Measurements from ENCODE around the gene AHCYL2. TPM values are rescaled to one million over a fixed set of nuclear protein-coding genes. Genes with fewer than 3 reads are reported as not detected.

AHCYL2 gene
- total and polyA plus RNA-seq, 4 donors: 2.0 to 10.0 (median 3.6) TPM

DNA sequence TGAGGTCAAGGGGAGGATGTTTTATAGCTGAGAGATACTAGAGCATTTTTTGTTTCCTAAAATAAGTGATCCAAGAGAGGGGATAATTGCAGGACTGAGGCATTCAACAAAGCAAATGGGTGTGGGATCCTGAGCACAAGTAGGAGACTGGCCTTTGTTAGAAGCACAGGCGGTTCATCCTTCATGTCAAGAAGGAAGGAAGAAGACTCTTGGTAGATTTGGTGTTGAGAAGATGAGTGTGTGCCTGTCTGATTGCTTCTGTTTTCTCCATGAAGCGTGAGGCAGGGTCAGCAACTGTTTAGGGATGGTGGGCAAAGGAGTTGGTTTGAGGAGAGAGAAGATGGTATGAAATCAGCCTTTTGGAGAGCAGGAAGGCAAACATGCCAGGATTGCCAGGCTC is 237.0 kb downstream of the AHCYL2 start:
- H3K27ac ChIP-seq (ENCODE audit: low read depth in 1 of 2, low read length in 2 of 2): no peak overlapping the region
- no peaks in the 10 kb centered on the region for H3K36me3 ChIP-seq (ENCODE audit: control insufficient read depth in 4 of 4, insufficient read depth in 3 of 4, low read depth in 1 of 4, low read length in 3 of 4)
- H3K9ac ChIP-seq (ENCODE audit: low read depth in 1 of 2, low read length in 2 of 2): no peak overlapping the region
- no peaks in the 10 kb centered on the region for H3K9me3 ChIP-seq (ENCODE audit: control insufficient read depth in 4 of 4, low read length in 3 of 4)
- 97% methylated on average over 2 of the region's 2 CpGs for WGBS
- no peaks in the 10 kb centered on the region for H3K4me1 ChIP-seq (ENCODE audit: control insufficient read depth in 4 of 4, insufficient read depth in 4 of 4, low read length in 3 of 4)
- no peak for DNase-seq (ENCODE audit: low spot score)
- H3K4me3 ChIP-seq (ENCODE audit: low read depth in 1 of 3, low read length in 3 of 3): no peak overlapping the region
- H3K27me3 ChIP-seq (ENCODE audit: control insufficient read depth in 4 of 4, insufficient read depth in 4 of 4, low read length in 3 of 4): no peaks in the 10 kb centered on the region
- no peak for TF ChIP-seq JUND (IDR thresholded peaks at IDR 0.05)
- TF ChIP-seq HNF4G (IDR thresholded peaks at IDR 0.05): no peak
- TF ChIP-seq, protein P1, sequence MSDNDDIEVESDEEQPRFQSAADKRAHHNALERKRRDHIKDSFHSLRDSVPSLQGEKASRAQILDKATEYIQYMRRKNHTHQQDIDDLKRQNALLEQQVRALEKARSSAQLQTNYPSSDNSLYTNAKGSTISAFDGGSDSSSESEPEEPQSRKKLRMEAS (IDR thresholded peaks at IDR 0.05): no peak
- TF ChIP-seq YY1 (IDR thresholded peaks at IDR 0.05): no peak
- no peak for TF ChIP-seq FOXA1 (IDR thresholded peaks at IDR 0.05)
- TF ChIP-seq, protein P2, sequence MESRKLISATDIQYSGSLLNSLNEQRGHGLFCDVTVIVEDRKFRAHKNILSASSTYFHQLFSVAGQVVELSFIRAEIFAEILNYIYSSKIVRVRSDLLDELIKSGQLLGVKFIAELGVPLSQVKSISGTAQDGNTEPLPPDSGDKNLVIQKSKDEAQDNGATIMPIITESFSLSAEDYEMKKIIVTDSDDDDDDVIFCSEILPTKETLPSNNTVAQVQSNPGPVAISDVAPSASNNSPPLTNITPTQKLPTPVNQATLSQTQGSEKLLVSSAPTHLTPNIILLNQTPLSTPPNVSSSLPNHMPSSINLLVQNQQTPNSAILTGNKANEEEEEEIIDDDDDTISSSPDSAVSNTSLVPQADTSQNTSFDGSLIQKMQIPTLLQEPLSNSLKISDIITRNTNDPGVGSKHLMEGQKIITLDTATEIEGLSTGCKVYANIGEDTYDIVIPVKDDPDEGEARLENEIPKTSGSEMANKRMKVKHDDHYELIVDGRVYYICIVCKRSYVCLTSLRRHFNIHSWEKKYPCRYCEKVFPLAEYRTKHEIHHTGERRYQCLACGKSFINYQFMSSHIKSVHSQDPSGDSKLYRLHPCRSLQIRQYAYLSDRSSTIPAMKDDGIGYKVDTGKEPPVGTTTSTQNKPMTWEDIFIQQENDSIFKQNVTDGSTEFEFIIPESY (IDR thresholded peaks at IDR 0.05): no peak
- no peak for TF ChIP-seq GABPA (IDR thresholded peaks at IDR 0.05 in 1 of 2, conservative IDR thresholded peaks at IDR 0.05 in 1 of 2)
- no peak for TF ChIP-seq NR2F2 (IDR thresholded peaks at IDR 0.05)

DNA sequence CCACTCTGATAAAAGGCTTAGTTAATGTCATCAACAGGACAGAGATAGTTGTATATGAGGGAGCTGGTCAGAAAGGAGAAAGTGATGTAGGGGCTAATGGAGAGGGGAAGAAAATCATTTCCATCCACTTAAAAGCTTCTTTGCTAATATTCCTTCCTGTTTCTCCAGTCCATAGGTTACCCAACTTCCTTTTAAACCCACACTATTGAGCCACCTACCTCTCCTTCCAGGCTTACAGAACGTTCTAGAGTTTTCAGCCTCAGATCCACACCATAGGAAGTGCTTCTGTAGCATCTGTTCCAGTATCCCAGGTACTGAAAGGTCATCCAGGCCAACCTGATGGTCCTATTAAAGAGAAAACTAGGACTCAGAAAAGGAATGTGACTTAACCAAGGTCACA is 237.6 kb downstream of the AHCYL2 start:
- no peaks in the 10 kb centered on the region for H3K36me3 ChIP-seq (ENCODE audit: control insufficient read depth in 4 of 4, insufficient read depth in 3 of 4, low read depth in 1 of 4, low read length in 3 of 4)
- H3K9me3 ChIP-seq (ENCODE audit: control insufficient read depth in 4 of 4, low read length in 3 of 4): no peaks in the 10 kb centered on the region
- TF ChIP-seq YY1 (IDR thresholded peaks at IDR 0.05): no peak
- no peak for TF ChIP-seq RAD21 (IDR thresholded peaks at IDR 0.05)
- TF ChIP-seq, protein P3, sequence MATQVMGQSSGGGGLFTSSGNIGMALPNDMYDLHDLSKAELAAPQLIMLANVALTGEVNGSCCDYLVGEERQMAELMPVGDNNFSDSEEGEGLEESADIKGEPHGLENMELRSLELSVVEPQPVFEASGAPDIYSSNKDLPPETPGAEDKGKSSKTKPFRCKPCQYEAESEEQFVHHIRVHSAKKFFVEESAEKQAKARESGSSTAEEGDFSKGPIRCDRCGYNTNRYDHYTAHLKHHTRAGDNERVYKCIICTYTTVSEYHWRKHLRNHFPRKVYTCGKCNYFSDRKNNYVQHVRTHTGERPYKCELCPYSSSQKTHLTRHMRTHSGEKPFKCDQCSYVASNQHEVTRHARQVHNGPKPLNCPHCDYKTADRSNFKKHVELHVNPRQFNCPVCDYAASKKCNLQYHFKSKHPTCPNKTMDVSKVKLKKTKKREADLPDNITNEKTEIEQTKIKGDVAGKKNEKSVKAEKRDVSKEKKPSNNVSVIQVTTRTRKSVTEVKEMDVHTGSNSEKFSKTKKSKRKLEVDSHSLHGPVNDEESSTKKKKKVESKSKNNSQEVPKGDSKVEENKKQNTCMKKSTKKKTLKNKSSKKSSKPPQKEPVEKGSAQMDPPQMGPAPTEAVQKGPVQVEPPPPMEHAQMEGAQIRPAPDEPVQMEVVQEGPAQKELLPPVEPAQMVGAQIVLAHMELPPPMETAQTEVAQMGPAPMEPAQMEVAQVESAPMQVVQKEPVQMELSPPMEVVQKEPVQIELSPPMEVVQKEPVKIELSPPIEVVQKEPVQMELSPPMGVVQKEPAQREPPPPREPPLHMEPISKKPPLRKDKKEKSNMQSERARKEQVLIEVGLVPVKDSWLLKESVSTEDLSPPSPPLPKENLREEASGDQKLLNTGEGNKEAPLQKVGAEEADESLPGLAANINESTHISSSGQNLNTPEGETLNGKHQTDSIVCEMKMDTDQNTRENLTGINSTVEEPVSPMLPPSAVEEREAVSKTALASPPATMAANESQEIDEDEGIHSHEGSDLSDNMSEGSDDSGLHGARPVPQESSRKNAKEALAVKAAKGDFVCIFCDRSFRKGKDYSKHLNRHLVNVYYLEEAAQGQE (IDR thresholded peaks at IDR 0.05): no peak
- TF ChIP-seq GABPA (IDR thresholded peaks at IDR 0.05 in 1 of 2, conservative IDR thresholded peaks at IDR 0.05 in 1 of 2): no peak
- TF ChIP-seq EGR1 (IDR thresholded peaks at IDR 0.05; ENCODE audit: low read depth in 2 of 2): no peak
- TF ChIP-seq FOXA2 (IDR thresholded peaks at IDR 0.05): no peak
- TF ChIP-seq HNF4G (IDR thresholded peaks at IDR 0.05): no peak
- TF ChIP-seq RXRA (IDR thresholded peaks at IDR 0.05): no peak
- TF ChIP-seq FOXA1 (IDR thresholded peaks at IDR 0.05): no peak
- TF ChIP-seq JUND (IDR thresholded peaks at IDR 0.05): no peak
- no peak for TF ChIP-seq HNF4A (conservative IDR thresholded peaks at IDR 0.05)
- TF ChIP-seq, protein P4, sequence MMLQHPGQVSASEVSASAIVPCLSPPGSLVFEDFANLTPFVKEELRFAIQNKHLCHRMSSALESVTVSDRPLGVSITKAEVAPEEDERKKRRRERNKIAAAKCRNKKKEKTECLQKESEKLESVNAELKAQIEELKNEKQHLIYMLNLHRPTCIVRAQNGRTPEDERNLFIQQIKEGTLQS (IDR thresholded peaks at IDR 0.05): no peak
- no peak for TF ChIP-seq NR2F2 (IDR thresholded peaks at IDR 0.05)
- no peak overlapping the region for H3K27ac ChIP-seq (ENCODE audit: low read depth in 1 of 2, low read length in 2 of 2)
- H3K4me1 ChIP-seq (ENCODE audit: control insufficient read depth in 4 of 4, insufficient read depth in 4 of 4, low read length in 3 of 4): no peaks in the 10 kb centered on the region
- no peak overlapping the region for H3K9ac ChIP-seq (ENCODE audit: low read depth in 1 of 2, low read length in 2 of 2)
- no peaks in the 10 kb centered on the region for H3K27me3 ChIP-seq (ENCODE audit: control insufficient read depth in 4 of 4, insufficient read depth in 4 of 4, low read length in 3 of 4)
- DNase-seq (ENCODE audit: low spot score): no peak
- 85% methylated on average over 1 of the region's 1 CpG for WGBS
- H3K4me3 ChIP-seq (ENCODE audit: low read depth in 1 of 3, low read length in 3 of 3): no peak overlapping the region
